Natural killer cell (primary cell): Measurements from ENCODE around the gene CEP170. TPM values are rescaled to one million over a fixed set of nuclear protein-coding genes. Genes with fewer than 3 reads are reported as not detected.

ENCODE experiments used
- ATAC-seq, 3 donors: fragments of 150-1000 bp in 2 of 3; fragments of 200-7000 bp in 1 of 3; cut with Tn5 transposase; 1 replicate in 1 of 3; 2 replicates in 2 of 3; pipeline ENCODE4 v1.10.0; 2021; ENCODE audit warnings: mild to moderate bottlenecking in 2 of 3, moderate library complexity in 2 of 3
- DNase-seq, 2 donors: peaks; one replicate each; pipeline versions ENCODE4 v3.0.0 to v3.0.0-alpha.2; 2013 to 2021; ENCODE audit warnings: mixed read lengths in 1 of 2
- H3K27ac ChIP-seq: one replicate; pipeline ENCODE4 v1.5.1; 2013; ENCODE audit warnings: mild to moderate bottlenecking, low read length
- H3K27me3 ChIP-seq: one replicate; pipeline ENCODE4 v1.6.1; 2013; ENCODE audit warnings: low read length; ENCODE audit not compliant: control insufficient read depth, insufficient read depth
- H3K36me3 ChIP-seq: one replicate; pipeline ENCODE4 v1.6.1; 2013; ENCODE audit warnings: low read length; ENCODE audit not compliant: control insufficient read depth, insufficient read depth
- H3K4me1 ChIP-seq: one replicate; pipeline ENCODE4 v1.6.1; 2013; ENCODE audit warnings: low read length; ENCODE audit not compliant: control insufficient read depth, insufficient read depth
- H3K4me3 ChIP-seq: one replicate; pipeline ENCODE4 v1.5.1; 2013; ENCODE audit warnings: low read length
- H3K9me3 ChIP-seq: one replicate; pipeline ENCODE4 v1.6.1; 2013; ENCODE audit warnings: low read length; ENCODE audit not compliant: control insufficient read depth, insufficient read depth
- H3K27ac Mint-ChIP-seq, 2 donors: one replicate each; pipeline ENCODE4 v1.8.0; 2022; ENCODE audit warnings: mild to moderate bottlenecking in 2 of 2, mixed read lengths in 2 of 2, moderate library complexity in 1 of 2
- H3K27me3 Mint-ChIP-seq, 2 donors: one replicate each; pipeline ENCODE4 v1.8.0; 2022; ENCODE audit warnings: low read depth in 2 of 2, mixed read lengths in 2 of 2
- H3K36me3 Mint-ChIP-seq: one replicate; pipeline ENCODE4 v1.8.0; 2022; ENCODE audit warnings: mixed read lengths
- H3K4me1 Mint-ChIP-seq, 2 donors: one replicate each; pipeline ENCODE4 v1.8.0; 2022; ENCODE audit warnings: mixed read lengths in 2 of 2
- H3K4me3 Mint-ChIP-seq: one replicate; pipeline ENCODE4 v1.8.0; 2022; ENCODE audit warnings: mild to moderate bottlenecking, moderate library complexity, mixed read lengths
- H3K9me3 Mint-ChIP-seq, 2 donors: one replicate each; pipeline ENCODE4 v1.8.0; 2022; ENCODE audit warnings: mixed read lengths in 2 of 2
- WGBS: methylation state at CpG from one replicate; pipeline ENCODE4 v1.1.7; 2013; ENCODE audit warnings: missing lambda C conversion rate; ENCODE audit not compliant: insufficient coverage; 5-methylcytosine and 5-hydroxymethylcytosine counted together
- intact Hi-C: fragments of 100-400 bp; cut with micrococcal nuclease; formaldehyde crosslinking; loops from one replicate; pipeline ENCODE4 v1.14.2; 2022
- total RNA-seq, 4 donors: library from RNA; stranded (reverse); fragments of 120-200 nt in 1 of 4; gene quantifications; one replicate each; pipeline versions ENCODE4 v1.2.3 to v1.2.4, GENCODE V29; 2013 to 2022
- TF ChIP-seq, protein P1 (sequence below): fragments of 200-600 bp; IDR thresholded peaks from one replicate; pipeline ENCODE4 v1.8.0; 2022; ENCODE audit warnings: antibody characterized with exemption

The CEP170 gene
- total RNA-seq, 3 donors from 2014 or later (not counting 1 experiment from before 2014, with no cell fraction given) = 13.5 to 22.7 (median 19.1) TPM

DNA sequence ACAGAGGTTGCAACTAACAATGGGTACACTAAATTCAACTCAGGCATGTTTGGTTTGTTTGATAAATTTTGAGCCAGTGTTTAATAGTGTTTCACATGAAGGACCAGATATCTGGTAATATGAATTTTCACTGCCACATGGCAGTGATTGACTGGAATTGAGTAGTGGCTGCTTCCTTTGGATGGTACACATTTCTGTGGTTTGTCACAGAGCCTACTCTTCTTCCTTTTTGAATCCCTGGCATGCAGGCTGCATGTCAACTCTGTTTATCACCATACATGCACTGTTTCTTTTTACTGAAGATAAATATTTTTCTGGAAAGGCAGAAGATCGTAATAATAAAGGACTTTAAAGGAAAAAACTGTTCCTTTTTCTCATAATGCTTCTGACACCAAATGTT, 36.2 kb upstream of the CEP170 start:
- H3K36me3 Mint-ChIP-seq = peaks cover 34% of the 10 kb centered on the region
- peaks cover 7% of the 10 kb centered on the region for H3K4me1 ChIP-seq
- 83% methylated on average over 1 of the region's 1 CpG for WGBS
- ATAC-seq (no peak), DNase-seq (no peak)
- no peak overlapping the region for H3K27ac ChIP-seq
- intact Hi-C loops = no loop called here
- H3K36me3 ChIP-seq = peaks cover 11% of the 10 kb centered on the region
- no peak overlapping the region for H3K27ac Mint-ChIP-seq
- H3K27me3 ChIP-seq = no peaks in the 10 kb centered on the region
- no peak overlapping the region for H3K4me3 ChIP-seq
- H3K27me3 Mint-ChIP-seq = no peaks in the 10 kb centered on the region
- TF ChIP-seq, protein P1, sequence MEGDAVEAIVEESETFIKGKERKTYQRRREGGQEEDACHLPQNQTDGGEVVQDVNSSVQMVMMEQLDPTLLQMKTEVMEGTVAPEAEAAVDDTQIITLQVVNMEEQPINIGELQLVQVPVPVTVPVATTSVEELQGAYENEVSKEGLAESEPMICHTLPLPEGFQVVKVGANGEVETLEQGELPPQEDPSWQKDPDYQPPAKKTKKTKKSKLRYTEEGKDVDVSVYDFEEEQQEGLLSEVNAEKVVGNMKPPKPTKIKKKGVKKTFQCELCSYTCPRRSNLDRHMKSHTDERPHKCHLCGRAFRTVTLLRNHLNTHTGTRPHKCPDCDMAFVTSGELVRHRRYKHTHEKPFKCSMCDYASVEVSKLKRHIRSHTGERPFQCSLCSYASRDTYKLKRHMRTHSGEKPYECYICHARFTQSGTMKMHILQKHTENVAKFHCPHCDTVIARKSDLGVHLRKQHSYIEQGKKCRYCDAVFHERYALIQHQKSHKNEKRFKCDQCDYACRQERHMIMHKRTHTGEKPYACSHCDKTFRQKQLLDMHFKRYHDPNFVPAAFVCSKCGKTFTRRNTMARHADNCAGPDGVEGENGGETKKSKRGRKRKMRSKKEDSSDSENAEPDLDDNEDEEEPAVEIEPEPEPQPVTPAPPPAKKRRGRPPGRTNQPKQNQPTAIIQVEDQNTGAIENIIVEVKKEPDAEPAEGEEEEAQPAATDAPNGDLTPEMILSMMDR = no peak
- H3K4me1 Mint-ChIP-seq = peaks cover 0 to 10% of the 10 kb centered on the region in 2 donors
- no peak overlapping the region for H3K4me3 Mint-ChIP-seq
- peaks cover 5% of the 10 kb centered on the region for H3K9me3 ChIP-seq
- peaks cover 7 to 12% of the 10 kb centered on the region in 2 donors for H3K9me3 Mint-ChIP-seq

DNA sequence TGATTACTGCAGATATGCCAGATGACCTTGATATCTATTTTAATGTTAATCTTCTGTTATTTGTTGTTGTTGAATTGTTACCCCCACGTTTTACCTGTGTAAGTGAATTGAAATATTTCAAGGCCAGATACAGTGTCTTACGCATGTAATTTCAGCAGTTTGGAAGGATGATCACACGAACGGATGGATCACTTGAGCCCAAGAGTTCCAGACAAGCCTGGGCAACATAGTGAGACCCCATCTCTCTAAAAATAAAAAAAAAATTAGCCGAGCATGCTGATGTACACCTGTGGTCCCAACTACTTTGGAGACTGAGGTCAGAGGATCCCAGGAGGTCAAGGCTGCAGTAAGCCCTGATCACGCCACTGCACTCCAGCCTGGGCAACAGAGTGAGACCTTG, 33.0 kb upstream of the CEP170 start:
- DNase-seq (no peak), ATAC-seq (no peak)
- H3K4me1 Mint-ChIP-seq = peaks cover 0 to 11% of the 10 kb centered on the region in 2 donors
- H3K36me3 ChIP-seq = peaks cover 7% of the 10 kb centered on the region
- peak overlapping the region in 1 of 2 donors; percentile 6 for H3K27ac Mint-ChIP-seq
- H3K36me3 Mint-ChIP-seq = peaks cover 11% of the 10 kb centered on the region
- no peak overlapping the region for H3K4me3 Mint-ChIP-seq
- no peaks in the 10 kb centered on the region for H3K27me3 ChIP-seq
- H3K4me1 ChIP-seq = peaks cover 7% of the 10 kb centered on the region
- H3K9me3 Mint-ChIP-seq = peaks cover 1 to 3% of the 10 kb centered on the region in 2 donors
- no peak overlapping the region for H3K4me3 ChIP-seq
- H3K27ac ChIP-seq = peak overlapping the region; percentile 69
- peaks cover 2% of the 10 kb centered on the region for H3K9me3 ChIP-seq
- intact Hi-C loops = no loop called here
- 71% methylated on average over 6 of the region's 6 CpGs for WGBS
- H3K27me3 Mint-ChIP-seq = no peaks in the 10 kb centered on the region
- TF ChIP-seq, protein P1 = no peak

DNA sequence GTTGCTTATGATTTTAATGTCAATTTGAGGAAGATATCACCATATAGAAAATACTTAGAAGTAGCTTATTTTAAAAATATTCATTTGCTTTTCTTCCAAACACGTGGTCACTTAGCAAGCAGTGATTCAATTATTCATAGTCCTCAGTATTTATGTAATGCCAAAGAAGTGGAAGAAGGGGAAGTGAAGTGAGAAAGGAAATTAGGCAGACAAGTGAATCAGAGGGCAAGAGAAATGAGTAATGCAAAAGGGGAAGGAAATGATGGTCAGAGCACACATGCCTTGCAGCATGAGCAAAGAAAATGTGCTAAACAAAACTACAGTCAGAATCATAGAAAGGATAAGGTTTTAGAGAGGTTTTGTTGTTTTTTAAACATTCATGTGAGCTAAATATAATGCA, 32.6 kb upstream of the CEP170 start:
- Mint-ChIP-seq H3K36me3 (peaks cover 11% of the 10 kb centered on the region), H3K4me3 (no peak overlapping the region), H3K9me3 (peaks cover 2 to 3% of the 10 kb centered on the region in 2 donors), H3K27ac (peak overlapping the region in 1 of 2 donors; percentile 6), H3K27me3 (no peaks in the 10 kb centered on the region), H3K4me1 (peaks cover 0 to 11% of the 10 kb centered on the region in 2 donors)
- no peaks in the 10 kb centered on the region for H3K27me3 ChIP-seq
- no peak overlapping the region for H3K4me3 ChIP-seq
- WGBS = no CpG with 5 or more reads among the region's 1 CpG
- H3K36me3 ChIP-seq = peaks cover 7% of the 10 kb centered on the region
- intact Hi-C loops = no loop called here
- TF ChIP-seq, protein P1 = no peak
- H3K9me3 ChIP-seq = no peaks in the 10 kb centered on the region
- peaks cover 7% of the 10 kb centered on the region for H3K4me1 ChIP-seq
- peak in 1 of 2 donors; percentile 10 for DNase-seq
- H3K27ac ChIP-seq = peak overlapping the region; percentile 69
- peak in 2 of 3 donors; percentile 42 to 63 for ATAC-seq

DNA sequence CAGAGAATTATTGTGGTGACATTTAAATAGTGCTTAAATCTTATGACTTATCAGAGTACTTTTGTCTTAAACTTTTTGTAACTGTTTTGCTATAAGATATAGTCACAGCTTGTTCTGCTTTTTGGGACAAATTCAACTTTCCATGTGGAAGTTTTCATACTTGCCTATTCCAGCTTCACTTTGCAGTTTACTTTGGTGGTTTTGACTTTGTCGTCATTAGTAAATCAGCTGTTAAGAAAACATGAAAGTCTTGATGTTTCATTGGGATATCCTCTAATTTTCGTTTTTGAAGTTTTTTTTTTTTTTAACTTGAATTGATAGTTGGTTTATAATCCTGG, 32.0 kb upstream of the CEP170 start:
- no peaks in the 10 kb centered on the region for H3K27me3 Mint-ChIP-seq
- peaks cover 0 to 11% of the 10 kb centered on the region in 2 donors for H3K4me1 Mint-ChIP-seq
- TF ChIP-seq, protein P1 = no peak
- intact Hi-C loops = no loop called here
- DNase-seq (no peak), ATAC-seq (no peak)
- H3K27ac Mint-ChIP-seq = no peak overlapping the region
- H3K36me3 Mint-ChIP-seq = peaks cover 13% of the 10 kb centered on the region
- H3K4me3 Mint-ChIP-seq = no peak overlapping the region
- peaks cover 2 to 3% of the 10 kb centered on the region in 2 donors for H3K9me3 Mint-ChIP-seq
- peak overlapping the region; percentile 21 for H3K27ac ChIP-seq
- H3K4me1 ChIP-seq = peaks cover 7% of the 10 kb centered on the region
- H3K36me3 ChIP-seq = peaks cover 7% of the 10 kb centered on the region
- 70% methylated on average over 2 of the region's 2 CpGs for WGBS
- H3K9me3 ChIP-seq = no peaks in the 10 kb centered on the region
- no peaks in the 10 kb centered on the region for H3K27me3 ChIP-seq
- no peak overlapping the region for H3K4me3 ChIP-seq
